IPS-NIHi7 (cell line): ENCODE measurements around the gene INTS11.

Experiments used
- DNase-seq: peaks from one replicate; pipeline ENCODE4 v3.0.0; 2012; ENCODE audit warnings: mixed read lengths; ENCODE audit errors: extremely low spot score

INTS11 gene

GRCh38 chr1:1299686-1300351 is 24.6 kb downstream of the INTS11 start:
- no peak for DNase-seq

GRCh38 chr1:1298861-1299685 is 25.4 kb downstream of the INTS11 start:
- DNase-seq, result peak; percentile 81

- no peak for DNase-seq
Observed at GRCh38 chr1:1297802-1298424, 26.5 kb downstream of the INTS11 start.

GRCh38 chr1:1296070-1297061 is 28.1 kb downstream of the INTS11 start:
- no peak for DNase-seq

- no peak for DNase-seq
Observed at GRCh38 chr1:1295154-1295923, 29.1 kb downstream of the INTS11 start.

- DNase-seq, result no peak
Observed at GRCh38 chr1:1294250-1294890, 30.1 kb downstream of the INTS11 start.

GRCh38 chr1:1293263-1294249 is 30.9 kb downstream of the INTS11 start:
- DNase-seq, result peak; percentile 89

GRCh38 chr1:1292851-1293250 is 31.6 kb downstream of the INTS11 start:
- no peak for DNase-seq

- DNase-seq, result no peak
Observed at GRCh38 chr1:1292442-1292779, 32.0 kb downstream of the INTS11 start.

- DNase-seq, result peak; percentile 84
Observed at GRCh38 chr1:1291548-1292441, 32.7 kb downstream of the INTS11 start.

GRCh38 chr1:1291023-1291528 is 33.4 kb downstream of the INTS11 start:
- no peak for DNase-seq

GRCh38 chr1:1290238-1290731 is 34.2 kb downstream of the INTS11 start:
- peak; percentile 86 for DNase-seq

GRCh38 chr1:1287288-1288110 is 37.0 kb downstream of the INTS11 start:
- no peak for DNase-seq

GRCh38 chr1:1286313-1287261 is 37.9 kb downstream of the INTS11 start:
- DNase-seq, result no peak

GRCh38 chr1:1285611-1286311 is 38.7 kb downstream of the INTS11 start:
- DNase-seq, result peak; percentile 13
